ENCODE measurements around the gene ATIC.

The ATIC gene

GRCh38 chr2:215377283-215377682 lies 65.4 kb downstream of the ATIC start:
- DNase-seq, result no peak

GRCh38 chr2:215378045-215378444 lies 66.2 kb downstream of the ATIC start:
- DNase-seq, result no peak

- no peak for DNase-seq
Measured at GRCh38 chr2:215379039-215379438, 67.2 kb downstream of the ATIC start.

GRCh38 chr2:215379948-215380347 lies 68.1 kb downstream of the ATIC start:
- no peak for DNase-seq

- DNase-seq, result no peak
Measured at GRCh38 chr2:215380699-215381098, 68.8 kb downstream of the ATIC start.

GRCh38 chr2:215382011-215382410 lies 70.2 kb downstream of the ATIC start:
- no peak for DNase-seq

- DNase-seq, result no peak
Measured at GRCh38 chr2:215382480-215382879, 70.6 kb downstream of the ATIC start.

GRCh38 chr2:215383652-215384279 lies 71.9 kb downstream of the ATIC start:
- DNase-seq, result no peak

GRCh38 chr2:215384710-215385109 lies 72.9 kb downstream of the ATIC start:
- DNase-seq, result no peak

- DNase-seq, result no peak
Measured at GRCh38 chr2:215386566-215386965, 74.7 kb downstream of the ATIC start.

GRCh38 chr2:215388002-215388728 lies 76.3 kb downstream of the ATIC start:
- no peak for DNase-seq

- no peak for DNase-seq
Measured at GRCh38 chr2:215390550-215390913, 78.7 kb downstream of the ATIC start.

GRCh38 chr2:215391531-215391930 lies 79.7 kb downstream of the ATIC start:
- no peak for DNase-seq

GRCh38 chr2:215392164-215392563 lies 80.3 kb downstream of the ATIC start:
- DNase-seq, result no peak

- DNase-seq, result no peak
Measured at GRCh38 chr2:215392687-215393270, 80.9 kb downstream of the ATIC start.

GRCh38 chr2:215394102-215394805 lies 82.4 kb downstream of the ATIC start:
- no peak for DNase-seq

GRCh38 chr2:215395687-215396460 lies 84.0 kb downstream of the ATIC start:
- DNase-seq, result no peak

GRCh38 chr2:215396595-215397313 lies 84.9 kb downstream of the ATIC start:
- DNase-seq, result no peak

GRCh38 chr2:215397632-215398341 lies 85.9 kb downstream of the ATIC start:
- no peak for DNase-seq

GRCh38 chr2:215399067-215399716 lies 87.3 kb downstream of the ATIC start:
- DNase-seq, result no peak
